RWPE1 (cell line): Measurements from ENCODE around the gene CD74.
A peak's percentile ranks its signal among the peaks of the same experiment; 100 is the strongest.

ENCODE experiments used
- CTCF ChIA-PET: fragments of 350-600 bp; sonication (Branson Sonifier 250); formaldehyde crosslinking; extraction: SDS; loops from one replicate; lab custom pipeline; 2021; lab: Yijun Ruan, JAX
- POLR2A ChIA-PET: fragments of 400-600 bp; formaldehyde crosslinking; extraction: SDS; loops from one replicate; lab custom pipeline; 2020; ENCODE audit warnings: antibody characterized with exemption; ENCODE audit not compliant: low non-redundant PET; lab: Yijun Ruan, JAX
- DNase-seq: peaks from one replicate; pipeline ENCODE4 v3.0.0; 2012; ENCODE audit warnings: low spot score
- H3K27ac ChIP-seq: fragments of 450-650 bp; 2 replicates; pipeline ENCODE4 v1.5.1; 2017
- CTCF ChIP-seq: fragments of 450-650 bp; conservative IDR thresholded peaks from 2 replicates; pipeline ENCODE4 v1.5.1; 2017; ENCODE audit warnings: low read depth, mild to moderate bottlenecking

Gene CD74

GRCh38 chr5:150443242-150444075 is 30.7 kb upstream of the CD74 start:
- ChIA-PET CTCF (interaction anchor here (0.6 to 1.5 kb wide), 2 partner anchors 7 to 256 kb away, joined by 4 to 6 read pairs; no protein-coding TSS in a partner anchor), POLR2A (no interaction called here)
- no peak for TF ChIP-seq CTCF
- DNase-seq, result no peak
- H3K27ac ChIP-seq, result peak overlapping the region; percentile 25; the same call in 1 of the 2 replicates

- no peak for DNase-seq
- peak overlapping the region; percentile 56 for H3K27ac ChIP-seq
- CTCF ChIA-PET, result interaction anchor here (0.6 kb wide), 1 partner anchor 257 kb away, joined by 4 read pairs; no protein-coding TSS in a partner anchor
- POLR2A ChIA-PET, result no interaction called here
- no peak for TF ChIP-seq CTCF
Measured at GRCh38 chr5:150442699-150443080, 30.0 kb upstream of the CD74 start.

- no peak for DNase-seq
- TF ChIP-seq CTCF, result no peak
- H3K27ac ChIP-seq, result peak overlapping the region; percentile 56
- ChIA-PET POLR2A (no interaction called here), CTCF (interaction anchor here (0.6 to 0.9 kb wide), 2 partner anchors 44 to 229 kb away, joined by 3 to 7 read pairs; no protein-coding TSS in a partner anchor)
Measured at GRCh38 chr5:150441813-150442698, 29.3 kb upstream of the CD74 start.

- DNase-seq, result no peak
- POLR2A ChIA-PET, result no interaction called here
- CTCF ChIA-PET, result interaction anchor here (0.9 kb wide), 1 partner anchor 43 kb away, joined by 7 read pairs; no protein-coding TSS in a partner anchor
- H3K27ac ChIP-seq, result peak overlapping the region; percentile 56
- no peak for TF ChIP-seq CTCF
Measured at GRCh38 chr5:150440948-150441812, 28.5 kb upstream of the CD74 start.

- no peak overlapping the region for H3K27ac ChIP-seq
- no peak; the same call in 1 of the 2 replicates for TF ChIP-seq CTCF
- ChIA-PET POLR2A (no interaction called here), CTCF (interaction anchor here (0.6 to 0.7 kb wide), 2 partner anchors 21 to 57 kb away, joined by 4 to 5 read pairs; no protein-coding TSS in a partner anchor)
- peak; percentile 51 for DNase-seq
Measured at GRCh38 chr5:150438873-150439546, 26.3 kb upstream of the CD74 start.
